ENCODE results near the gene ADCY5. TPM values are rescaled to one million over a fixed set of nuclear protein-coding genes. Genes with fewer than 3 reads are reported as not detected.

The ADCY5 gene
- total RNA-seq, 2 donors from 2014 or later: not detected

GRCh38 chr3:123476967-123477750, 28.3 kb upstream of the ADCY5 start:
- Mint-ChIP-seq H3K4me1 (no peaks in the 10 kb centered on the region), H3K27me3 (peaks cover 30% of the 10 kb centered on the region), H3K36me3 (ENCODE audit: low read depth) (no peaks in the 10 kb centered on the region), H3K9me3 (no peaks in the 10 kb centered on the region), H3K27ac (no peak overlapping the region), H3K4me3 (no peak overlapping the region)
- ATAC-seq (replicated peaks): no peak

- ATAC-seq (replicated peaks): no peak
Measured at GRCh38 chr3:123475786-123476185, 26.9 kb upstream of the ADCY5 start.

GRCh38 chr3:123471106-123471505, 22.2 kb upstream of the ADCY5 start:
- no peak overlapping the region for H3K4me3 Mint-ChIP-seq
- H3K36me3 Mint-ChIP-seq (ENCODE audit: low read depth): no peaks in the 10 kb centered on the region
- H3K4me1 Mint-ChIP-seq: no peaks in the 10 kb centered on the region
- no peak for ATAC-seq (replicated peaks)
- no peaks in the 10 kb centered on the region for H3K9me3 Mint-ChIP-seq
- peaks cover 11% of the 10 kb centered on the region for H3K27me3 Mint-ChIP-seq
- H3K27ac Mint-ChIP-seq: no peak overlapping the region

More at GRCh38 chr3:123475786-123476185, 26.9 kb upstream of the ADCY5 start:
- Mint-ChIP-seq H3K4me3 (no peak overlapping the region), H3K27me3 (peaks cover 28% of the 10 kb centered on the region), H3K27ac (no peak overlapping the region), H3K36me3 (ENCODE audit: low read depth) (no peaks in the 10 kb centered on the region), H3K9me3 (no peaks in the 10 kb centered on the region), H3K4me1 (no peaks in the 10 kb centered on the region)

- Mint-ChIP-seq H3K27me3 (peaks cover 16% of the 10 kb centered on the region), H3K9me3 (no peaks in the 10 kb centered on the region), H3K36me3 (ENCODE audit: low read depth) (no peaks in the 10 kb centered on the region)
Measured at GRCh38 chr3:123469323-123469995, 20.6 kb upstream of the ADCY5 start.

GRCh38 chr3:123467046-123467445, 18.2 kb upstream of the ADCY5 start:
- Mint-ChIP-seq H3K4me1 (no peaks in the 10 kb centered on the region), H3K4me3 (no peak overlapping the region), H3K27me3 (peaks cover 25% of the 10 kb centered on the region), H3K27ac (no peak overlapping the region), H3K9me3 (no peaks in the 10 kb centered on the region), H3K36me3 (ENCODE audit: low read depth) (no peaks in the 10 kb centered on the region)
- no peak for ATAC-seq (replicated peaks)

More at GRCh38 chr3:123469323-123469995, 20.6 kb upstream of the ADCY5 start:
- no peak for ATAC-seq (replicated peaks)
- no peak overlapping the region for H3K4me3 Mint-ChIP-seq
- no peaks in the 10 kb centered on the region for H3K4me1 Mint-ChIP-seq
- no peak overlapping the region for H3K27ac Mint-ChIP-seq

- no peak overlapping the region for H3K27ac Mint-ChIP-seq
- no peaks in the 10 kb centered on the region for H3K36me3 Mint-ChIP-seq (ENCODE audit: low read depth)
- no peaks in the 10 kb centered on the region for H3K4me1 Mint-ChIP-seq
- ATAC-seq (replicated peaks): no peak
- peaks cover 36% of the 10 kb centered on the region for H3K27me3 Mint-ChIP-seq
- no peaks in the 10 kb centered on the region for H3K9me3 Mint-ChIP-seq
- no peak overlapping the region for H3K4me3 Mint-ChIP-seq
Measured at GRCh38 chr3:123464211-123464610, 15.3 kb upstream of the ADCY5 start.

GRCh38 chr3:123459862-123460261, 11.0 kb upstream of the ADCY5 start:
- Mint-ChIP-seq H3K4me1 (no peaks in the 10 kb centered on the region), H3K36me3 (ENCODE audit: low read depth) (no peaks in the 10 kb centered on the region), H3K27ac (no peak overlapping the region), H3K9me3 (no peaks in the 10 kb centered on the region), H3K4me3 (no peak overlapping the region), H3K27me3 (peaks cover 41% of the 10 kb centered on the region)
- no peak for ATAC-seq (replicated peaks)

- H3K27me3 Mint-ChIP-seq: peaks cover 44% of the 10 kb centered on the region
- H3K27ac Mint-ChIP-seq: no peak overlapping the region
- no peaks in the 10 kb centered on the region for H3K9me3 Mint-ChIP-seq
- ATAC-seq (replicated peaks): no peak
- H3K4me1 Mint-ChIP-seq: no peaks in the 10 kb centered on the region
- no peak overlapping the region for H3K4me3 Mint-ChIP-seq
- H3K36me3 Mint-ChIP-seq (ENCODE audit: low read depth): no peaks in the 10 kb centered on the region
Measured at GRCh38 chr3:123458255-123458654, 9.4 kb upstream of the ADCY5 start.

GRCh38 chr3:123457841-123458240, 9.0 kb upstream of the ADCY5 start:
- peaks cover 45% of the 10 kb centered on the region for H3K27me3 Mint-ChIP-seq
- H3K9me3 Mint-ChIP-seq: no peaks in the 10 kb centered on the region
- H3K36me3 Mint-ChIP-seq (ENCODE audit: low read depth): no peaks in the 10 kb centered on the region
- no peak overlapping the region for H3K27ac Mint-ChIP-seq
- H3K4me1 Mint-ChIP-seq: no peaks in the 10 kb centered on the region
- no peak for ATAC-seq (replicated peaks)
- H3K4me3 Mint-ChIP-seq: no peak overlapping the region

- Mint-ChIP-seq H3K4me3 (no peak overlapping the region), H3K4me1 (no peaks in the 10 kb centered on the region), H3K9me3 (no peaks in the 10 kb centered on the region), H3K27ac (no peak overlapping the region), H3K27me3 (peaks cover 44% of the 10 kb centered on the region), H3K36me3 (ENCODE audit: low read depth) (no peaks in the 10 kb centered on the region)
- no peak for ATAC-seq (replicated peaks)
Measured at GRCh38 chr3:123453675-123454074, 4.8 kb upstream of the ADCY5 start.

- H3K4me1 Mint-ChIP-seq: no peaks in the 10 kb centered on the region
- no peaks in the 10 kb centered on the region for H3K9me3 Mint-ChIP-seq
- no peaks in the 10 kb centered on the region for H3K36me3 Mint-ChIP-seq (ENCODE audit: low read depth)
- H3K27me3 Mint-ChIP-seq: peaks cover 44% of the 10 kb centered on the region
- ATAC-seq (replicated peaks): no peak
- H3K4me3 Mint-ChIP-seq: no peak overlapping the region
- H3K27ac Mint-ChIP-seq: no peak overlapping the region
Measured at GRCh38 chr3:123451186-123451585, 2.3 kb upstream of the ADCY5 start.

- no peaks in the 10 kb centered on the region for H3K36me3 Mint-ChIP-seq (ENCODE audit: low read depth)
- peak overlapping the region; percentile 37 for H3K4me3 Mint-ChIP-seq
- no peaks in the 10 kb centered on the region for H3K9me3 Mint-ChIP-seq
- H3K4me1 Mint-ChIP-seq: no peaks in the 10 kb centered on the region
- no peak overlapping the region for H3K27ac Mint-ChIP-seq
- no peak for ATAC-seq (replicated peaks)
- H3K27me3 Mint-ChIP-seq: peaks cover 44% of the 10 kb centered on the region
Measured at GRCh38 chr3:123449997-123450604, 1.2 kb upstream of the ADCY5 start.

- ATAC-seq (replicated peaks): peak; percentile 18
- no peak overlapping the region for H3K27ac Mint-ChIP-seq
- no peaks in the 10 kb centered on the region for H3K9me3 Mint-ChIP-seq
- H3K27me3 Mint-ChIP-seq: peaks cover 46% of the 10 kb centered on the region
- H3K36me3 Mint-ChIP-seq (ENCODE audit: low read depth): no peaks in the 10 kb centered on the region
- H3K4me3 Mint-ChIP-seq: peak overlapping the region; percentile 37
- no peaks in the 10 kb centered on the region for H3K4me1 Mint-ChIP-seq
Measured at GRCh38 chr3:123449102-123449996, 459 bp upstream of the ADCY5 start.

Data from activated T-helper 17 cell treated with anti-CD3 and anti-CD28 coated beads, Interleukin-2, amount 50 U/mL, for 72 hours (primary cell).